GM04504 (cell line): Measurements from ENCODE around the gene MSX1.

Experiments used
- DNase-seq: peaks from one replicate; pipeline ENCODE4 v3.0.0-alpha.2; 2012; ENCODE audit warnings: low read depth

Gene MSX1

GRCh38 chr4:4857809-4858508, 1.5 kb upstream of the MSX1 start:
- no peak for DNase-seq

DNA sequence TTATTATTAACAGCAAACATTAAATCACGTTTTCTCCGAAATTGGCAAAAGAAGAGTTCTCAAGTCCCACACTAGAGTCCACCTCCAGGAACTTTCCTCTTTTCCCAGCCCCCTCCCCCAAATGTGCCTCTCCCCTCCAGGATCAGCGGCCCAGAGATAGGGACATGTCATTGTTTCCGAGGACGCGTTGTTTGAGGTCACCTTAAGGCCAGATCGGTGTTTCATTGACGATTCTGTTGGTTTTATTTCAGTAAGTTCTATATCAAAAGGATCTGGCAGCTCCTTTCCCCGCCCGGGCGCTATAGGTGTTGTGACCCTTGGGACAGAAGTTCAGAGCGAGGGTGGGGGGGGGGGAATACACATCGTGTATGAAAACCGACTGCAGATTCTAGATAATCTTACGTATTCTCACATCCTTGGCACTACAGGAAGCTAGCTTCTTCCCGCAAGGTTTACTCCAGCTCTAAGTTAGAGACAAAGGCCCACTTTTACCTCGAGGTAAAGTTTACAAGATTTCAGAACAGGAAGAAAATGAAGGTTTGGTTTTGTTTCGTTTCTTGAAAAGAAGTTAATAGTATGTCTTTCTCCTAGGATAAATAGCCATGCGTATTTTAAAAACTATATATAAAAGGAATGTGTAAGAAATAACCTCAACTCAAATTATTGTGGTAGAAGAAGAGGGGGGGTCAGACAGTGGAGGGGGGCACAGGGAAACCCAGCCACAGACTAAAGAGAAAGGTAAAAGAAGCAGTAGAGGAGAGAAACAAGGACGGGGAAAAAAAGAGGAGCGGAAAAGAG, 739 bp upstream of the MSX1 start:
- DNase-seq, result no peak

- no peak for DNase-seq
These were observed 534 bp downstream of the MSX1 start for GRCh38 chr4:4859799-4860599.

GRCh38 chr4:4860600-4861389, 1.3 kb downstream of the MSX1 start:
- no peak for DNase-seq

- no peak for DNase-seq
These were observed 2.0 kb downstream of the MSX1 start for GRCh38 chr4:4861390-4862018.

GRCh38 chr4:4862071-4862551, 2.6 kb downstream of the MSX1 start:
- DNase-seq, result no peak

DNA sequence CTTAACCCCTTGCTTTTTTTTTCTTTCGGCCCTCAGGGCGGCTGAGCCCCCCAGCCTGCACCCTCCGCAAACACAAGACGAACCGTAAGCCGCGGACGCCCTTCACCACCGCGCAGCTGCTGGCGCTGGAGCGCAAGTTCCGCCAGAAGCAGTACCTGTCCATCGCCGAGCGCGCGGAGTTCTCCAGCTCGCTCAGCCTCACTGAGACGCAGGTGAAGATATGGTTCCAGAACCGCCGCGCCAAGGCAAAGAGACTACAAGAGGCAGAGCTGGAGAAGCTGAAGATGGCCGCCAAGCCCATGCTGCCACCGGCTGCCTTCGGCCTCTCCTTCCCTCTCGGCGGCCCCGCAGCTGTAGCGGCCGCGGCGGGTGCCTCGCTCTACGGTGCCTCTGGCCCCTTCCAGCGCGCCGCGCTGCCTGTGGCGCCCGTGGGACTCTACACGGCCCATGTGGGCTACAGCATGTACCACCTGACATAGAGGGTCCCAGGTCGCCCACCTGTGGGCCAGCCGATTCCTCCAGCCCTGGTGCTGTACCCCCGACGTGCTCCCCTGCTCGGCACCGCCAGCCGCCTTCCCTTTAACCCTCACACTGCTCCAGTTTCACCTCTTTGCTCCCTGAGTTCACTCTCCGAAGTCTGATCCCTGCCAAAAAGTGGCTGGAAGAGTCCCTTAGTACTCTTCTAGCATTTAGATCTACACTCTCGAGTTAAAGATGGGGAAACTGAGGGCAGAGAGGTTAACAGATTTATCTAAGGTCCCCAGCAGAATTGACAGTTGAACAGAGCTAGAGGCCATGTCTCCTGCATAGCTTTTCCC, 3.4 kb downstream of the MSX1 start:
- DNase-seq, result no peak

DNA sequence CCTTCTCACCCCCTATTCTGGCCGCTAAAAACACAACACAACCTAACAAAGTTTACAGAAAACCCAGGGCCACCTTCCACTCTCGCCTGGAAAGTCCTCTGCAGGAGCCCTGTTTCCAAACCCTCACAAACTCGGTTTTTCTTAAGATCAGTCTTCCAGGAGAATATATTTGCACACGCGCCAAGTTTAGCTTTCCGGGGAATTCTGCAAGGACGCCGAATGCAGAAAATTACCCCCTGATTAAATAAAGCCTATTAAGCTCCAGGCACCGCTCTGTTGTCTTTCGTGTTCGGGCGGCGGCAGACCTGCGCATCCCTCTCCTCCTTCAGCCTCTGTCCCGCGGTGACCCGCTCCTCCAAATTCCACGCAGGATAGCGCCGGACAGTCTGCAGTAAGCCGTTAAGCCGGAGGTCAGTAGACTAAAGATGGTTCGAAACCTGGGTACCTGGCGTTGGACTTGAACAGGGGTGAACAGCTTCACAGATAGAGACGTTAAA, 5.0 kb downstream of the MSX1 start:
- DNase-seq, result no peak

DNA sequence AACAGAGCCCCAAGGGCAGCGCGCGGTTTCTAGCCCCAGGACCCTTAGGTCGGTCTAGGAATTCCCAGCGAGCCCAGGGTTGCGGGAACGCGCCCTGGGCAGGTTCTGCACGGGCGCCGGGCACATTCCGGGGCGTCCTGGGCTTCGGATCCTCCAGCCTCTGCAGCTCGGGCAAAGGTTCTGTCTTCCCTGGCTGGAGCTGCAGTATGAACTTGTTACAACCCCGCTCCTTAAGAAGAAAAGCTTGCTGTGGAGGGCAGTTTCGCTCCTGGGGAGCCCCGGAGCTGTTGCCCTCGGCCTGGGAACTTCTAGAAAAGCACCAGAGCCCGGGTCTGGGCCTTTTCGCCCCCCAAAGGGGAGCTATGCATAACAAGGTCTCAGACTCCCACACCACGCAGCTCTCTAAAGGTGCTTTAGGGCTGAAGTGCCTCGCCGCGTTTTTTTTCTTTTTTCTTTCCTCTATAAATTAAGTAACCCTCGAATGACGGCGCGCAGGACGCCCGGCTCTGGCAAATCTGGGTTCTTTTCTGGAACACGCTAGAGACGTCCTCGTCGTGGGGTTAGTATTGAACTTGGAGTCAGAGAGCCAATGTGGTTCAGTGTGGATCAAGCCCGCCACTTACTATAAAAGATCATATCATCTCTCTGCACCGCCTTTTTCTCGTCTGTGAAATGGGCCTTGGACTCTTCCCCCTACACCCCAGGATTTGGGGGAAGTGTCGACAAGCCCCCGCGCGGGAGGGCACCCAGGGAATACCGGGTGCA, 5.7 kb downstream of the MSX1 start:
- no peak for DNase-seq

- no peak for DNase-seq
These were observed 6.2 kb downstream of the MSX1 start for GRCh38 chr4:4865705-4866123.

GRCh38 chr4:4866124-4866865, 6.8 kb downstream of the MSX1 start:
- no peak for DNase-seq

- DNase-seq, result no peak
These were observed 7.5 kb downstream of the MSX1 start for GRCh38 chr4:4866866-4867374.

- no peak for DNase-seq
These were observed 8.0 kb downstream of the MSX1 start for GRCh38 chr4:4867375-4868039.

DNA sequence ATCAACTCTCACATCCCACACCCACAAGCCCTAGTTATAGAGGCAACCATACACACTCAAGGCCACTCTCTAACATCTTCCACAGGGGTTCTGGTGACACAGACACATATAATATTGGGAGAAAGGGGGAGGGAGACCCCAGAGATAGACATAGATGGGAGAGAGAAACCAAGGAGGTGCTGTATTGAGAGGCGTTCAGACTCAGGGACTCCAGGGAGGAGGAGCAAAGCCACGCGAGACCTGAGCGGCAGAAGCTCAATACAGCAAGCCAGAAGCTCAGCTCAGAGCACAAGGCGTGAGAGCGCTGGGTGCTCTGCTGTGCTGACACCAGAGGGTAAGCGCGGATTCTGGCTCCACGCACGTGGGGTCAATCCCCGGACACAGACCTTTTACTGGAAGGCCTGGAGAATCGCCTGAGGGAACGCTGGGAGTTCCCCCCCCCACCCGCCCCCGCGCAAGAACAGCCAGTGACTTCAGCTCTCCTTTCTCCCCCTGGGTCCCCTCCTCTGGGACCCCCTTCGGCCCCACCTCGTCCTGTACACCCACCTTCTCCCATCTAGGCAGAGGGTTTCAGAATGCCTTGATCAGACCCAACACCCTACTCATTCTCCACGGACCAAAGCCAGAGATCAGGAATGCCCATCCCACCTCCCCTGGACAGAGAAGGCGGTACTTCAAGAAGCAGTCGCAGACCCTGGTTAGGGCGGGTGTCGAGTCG, 8.7 kb downstream of the MSX1 start:
- no peak for DNase-seq

DNA sequence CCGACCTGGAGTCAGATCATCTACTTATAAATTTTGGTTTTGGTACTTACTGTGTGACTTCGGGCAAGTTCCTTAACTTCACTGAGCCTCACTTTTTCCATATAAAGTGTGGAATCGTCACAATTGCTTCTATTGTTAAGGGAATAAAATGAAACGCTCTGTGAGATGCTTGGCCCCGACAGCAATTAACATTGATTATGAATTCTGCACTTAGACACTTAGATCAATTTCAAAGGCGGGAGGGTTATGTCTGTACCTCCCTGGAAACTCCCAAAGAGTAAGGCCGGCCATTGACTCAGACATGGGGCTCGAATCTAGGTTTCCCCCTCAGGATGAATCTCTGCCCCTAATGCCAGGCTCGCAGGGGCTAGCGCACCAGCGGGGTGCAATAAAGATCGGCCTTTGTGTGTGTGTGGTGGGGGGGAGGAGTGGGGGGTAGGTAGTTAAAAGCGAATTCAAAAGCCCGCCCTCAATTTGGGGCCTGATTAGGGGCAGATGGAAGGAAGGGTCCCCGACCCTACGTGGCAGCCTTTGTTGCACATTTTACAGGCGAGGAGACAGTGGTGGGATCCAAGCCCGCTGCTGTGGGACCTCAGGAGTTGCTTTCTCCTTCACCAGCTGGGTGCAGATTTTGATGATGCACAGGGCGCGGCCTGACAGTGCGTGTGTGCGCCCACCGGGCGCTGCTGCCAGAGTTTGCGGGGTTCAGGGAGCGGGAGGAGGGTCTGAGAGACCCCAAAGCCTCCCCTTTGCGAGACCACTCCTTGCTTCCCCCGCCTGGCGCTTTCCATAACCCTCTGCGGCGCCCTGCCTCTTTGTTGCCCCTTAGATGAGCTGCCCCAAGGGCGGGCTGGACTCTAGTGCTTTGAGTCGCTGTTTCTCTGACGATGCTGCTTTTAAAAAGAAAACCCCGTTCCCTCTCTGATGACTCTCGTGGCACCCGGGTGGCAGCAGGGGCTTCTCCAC, 9.6 kb downstream of the MSX1 start:
- DNase-seq, result no peak
